Neuronal stem cell (in vitro differentiated cells): Measurements from ENCODE around the gene NBAS.

ENCODE experiments used
- DNase-seq: peaks from one replicate; pipeline ENCODE4 v3.0.0-alpha.2; 2013; ENCODE audit warnings: low spot score
- H2AFZ ChIP-seq: one replicate; pipeline ENCODE4 v1.6.1; 2013; ENCODE audit warnings: mild to moderate bottlenecking, low read length, inconsistent platforms
- H2AK5ac ChIP-seq: 2 replicates; pipeline ENCODE4 v1.6.1; 2013; ENCODE audit warnings: low read depth, mild to moderate bottlenecking, inconsistent platforms, low read length, moderate library complexity, mixed read lengths
- H2BK120ac ChIP-seq: 2 replicates; pipeline ENCODE4 v1.6.1; 2013; ENCODE audit warnings: low read depth, mild to moderate bottlenecking, inconsistent platforms, low read length, moderate library complexity, mixed read lengths
- H2BK12ac ChIP-seq: one replicate; pipeline ENCODE4 v1.6.1; 2013; ENCODE audit warnings: low read length, inconsistent platforms
- H2BK15ac ChIP-seq: 2 replicates; pipeline ENCODE4 v1.6.1; 2013; ENCODE audit warnings: mild to moderate bottlenecking, low read length, inconsistent platforms, mixed read lengths
- H2BK5ac ChIP-seq: one replicate; pipeline ENCODE4 v1.6.1; 2013; ENCODE audit warnings: inconsistent platforms, mild to moderate bottlenecking, low read length, moderate library complexity
- H3K14ac ChIP-seq: one replicate; pipeline ENCODE4 v1.6.1; 2013; ENCODE audit warnings: low read length, inconsistent platforms
- H3K18ac ChIP-seq: 2 replicates; pipeline ENCODE4 v1.6.1; 2013; ENCODE audit warnings: low read length, inconsistent platforms
- H3K23ac ChIP-seq: 2 replicates; pipeline ENCODE4 v1.6.1; 2013; ENCODE audit warnings: low read depth, mild to moderate bottlenecking, mixed read lengths, low read length, inconsistent platforms; ENCODE audit not compliant: poor library complexity
- H3K27ac ChIP-seq: replicated peaks from 3 replicates; pipeline ENCODE4 v1.5.1; 2013; ENCODE audit warnings: low read length, inconsistent platforms
- H3K27me3 ChIP-seq, 3 experiments: 2 replicates each; pipeline ENCODE4 v1.6.1; 2013; ENCODE audit warnings: low read length in 3 of 3, mild to moderate bottlenecking in 2 of 3, inconsistent platforms in 1 of 3, low read depth in 1 of 3, mixed read lengths in 1 of 3, moderate library complexity in 1 of 3; ENCODE audit not compliant: control insufficient read depth in 3 of 3, insufficient read depth in 3 of 3
- H3K36me3 ChIP-seq, 2 donors: replicated peaks in 1 of 2; 2 replicates each; pipeline ENCODE4 v1.6.1; 2013; ENCODE audit warnings: low read length in 2 of 2; ENCODE audit not compliant: control insufficient read depth in 2 of 2, insufficient read depth in 2 of 2
- H3K4ac ChIP-seq: 2 replicates; pipeline ENCODE4 v1.6.1; 2013; ENCODE audit warnings: inconsistent platforms, mild to moderate bottlenecking, low read length, moderate library complexity
- H3K4me1 ChIP-seq, 2 donors: 1 replicate in 1 of 2; 2 replicates in 1 of 2; pipeline ENCODE4 v1.6.1; 2013; ENCODE audit warnings: low read length in 2 of 2, low read depth in 1 of 2; ENCODE audit not compliant: control insufficient read depth in 2 of 2, insufficient read depth in 1 of 2
- H3K4me2 ChIP-seq: one replicate; pipeline ENCODE4 v1.6.1; 2013; ENCODE audit warnings: mild to moderate bottlenecking, low read length, inconsistent platforms; ENCODE audit not compliant: insufficient read depth, poor library complexity, severe bottlenecking
- H3K4me3 ChIP-seq, 2 donors: 2 replicates each; pipeline ENCODE4 v1.5.1; 2013; ENCODE audit warnings: low read length in 2 of 2, mild to moderate bottlenecking in 2 of 2, inconsistent platforms in 1 of 2, moderate library complexity in 1 of 2
- H3K79me1 ChIP-seq: one replicate; pipeline ENCODE4 v1.6.1; 2013; ENCODE audit warnings: low read depth, mild to moderate bottlenecking, inconsistent platforms, low read length, moderate library complexity
- H3K9ac ChIP-seq: one replicate; pipeline ENCODE4 v1.6.1; 2013; ENCODE audit warnings: mild to moderate bottlenecking, low read depth, low read length, inconsistent platforms; ENCODE audit not compliant: poor library complexity
- H3K9me3 ChIP-seq, 2 donors: replicated peaks in 1 of 2; 2 replicates each; pipeline versions ENCODE3 to v1.6.1; 2013; ENCODE audit warnings: low read length in 2 of 2, mild to moderate bottlenecking in 2 of 2, inconsistent platforms in 1 of 2, low read depth in 1 of 2, mixed read lengths in 1 of 2, moderate library complexity in 1 of 2; ENCODE audit not compliant: control insufficient read depth in 2 of 2, insufficient read depth in 1 of 2
- H4K8ac ChIP-seq: one replicate; pipeline ENCODE4 v1.6.1; 2013; ENCODE audit warnings: low read depth, mild to moderate bottlenecking, inconsistent platforms, low read length, moderate library complexity
- H4K91ac ChIP-seq: one replicate; pipeline ENCODE4 v1.6.1; 2013; ENCODE audit warnings: low read length, low read depth, mild to moderate bottlenecking, inconsistent platforms; ENCODE audit not compliant: poor library complexity
- WGBS, 2 donors: extraction: QIAGEN DNeasy Blood & Tissue Kit; methylation state at CpG; one replicate each; pipeline ENCODE4 v1.1.7; 2013; ENCODE audit warnings: missing lambda C conversion rate in 2 of 2, mixed read lengths in 1 of 2; ENCODE audit not compliant: insufficient read length in 2 of 2, insufficient replicate concordance in 1 of 2; ENCODE audit errors: extremely low coverage in 2 of 2; 5-methylcytosine and 5-hydroxymethylcytosine counted together

Gene NBAS

GRCh38 chr2:15533860-15534480, 27.2 kb downstream of the NBAS start:
- Histone ChIP-seq H3K79me1 (no peaks in the 10 kb centered on the region), H3K4me1 (no peaks in the 10 kb centered on the region), H2AFZ (no peak overlapping the region), H2AK5ac (no peak overlapping the region), H4K8ac (no peak overlapping the region), H2BK120ac (no peak overlapping the region), H2BK12ac (no peak overlapping the region), H3K18ac (no peak overlapping the region), H2BK5ac (no peak overlapping the region), H3K27me3 (no peaks in the 10 kb centered on the region), H3K27ac (no peak overlapping the region), H4K91ac (no peak overlapping the region), H3K9ac (no peak overlapping the region), H3K14ac (no peak overlapping the region), H3K9me3 (peaks cover 0 to 2% of the 10 kb centered on the region in 2 donors), H3K23ac (no peak overlapping the region), H3K4me3 (no peak overlapping the region), H3K36me3 (peaks cover 5 to 67% of the 10 kb centered on the region in 2 donors), H3K4me2 (no peak overlapping the region), H3K4ac (no peak overlapping the region), H2BK15ac (no peak overlapping the region)
- WGBS, 2 donors: no CpG with 5 or more reads among the region's 5 CpGs
- no peak for DNase-seq

GRCh38 chr2:15532996-15533395, 28.1 kb downstream of the NBAS start:
- no CpG with 5 or more reads among the region's 5 CpGs for WGBS, 2 donors
- Histone ChIP-seq H3K27ac (no peak overlapping the region), H4K8ac (no peak overlapping the region), H2BK12ac (no peak overlapping the region), H3K4me2 (no peak overlapping the region), H3K4me3 (no peak overlapping the region), H3K18ac (no peak overlapping the region), H2AK5ac (no peak overlapping the region), H3K36me3 (peaks cover 6 to 60% of the 10 kb centered on the region in 2 donors), H3K14ac (no peak overlapping the region), H2BK120ac (no peak overlapping the region), H3K9ac (no peak overlapping the region), H3K4me1 (no peaks in the 10 kb centered on the region), H2BK5ac (no peak overlapping the region), H2BK15ac (no peak overlapping the region), H3K4ac (no peak overlapping the region), H3K9me3 (peaks cover 0 to 2% of the 10 kb centered on the region in 2 donors), H3K79me1 (no peaks in the 10 kb centered on the region), H3K23ac (no peak overlapping the region), H4K91ac (no peak overlapping the region), H2AFZ (no peak overlapping the region), H3K27me3 (no peaks in the 10 kb centered on the region)
- DNase-seq: no peak

- no peak overlapping the region for H3K27ac ChIP-seq
- no peak overlapping the region for H3K18ac ChIP-seq
- no peak overlapping the region for H2BK5ac ChIP-seq
- H2BK120ac ChIP-seq: no peak overlapping the region
- no peak overlapping the region for H3K4ac ChIP-seq
- H3K27me3 ChIP-seq: no peaks in the 10 kb centered on the region
- H3K36me3 ChIP-seq: peaks cover 7 to 62% of the 10 kb centered on the region in 2 donors
- H3K4me2 ChIP-seq: no peak overlapping the region
- H3K9ac ChIP-seq: no peak overlapping the region
- no peak overlapping the region for H4K8ac ChIP-seq
- no peak for DNase-seq
- H4K91ac ChIP-seq: no peak overlapping the region
- H2BK12ac ChIP-seq: no peak overlapping the region
- no peak overlapping the region for H3K23ac ChIP-seq
- H2BK15ac ChIP-seq: no peak overlapping the region
- H2AK5ac ChIP-seq: no peak overlapping the region
- WGBS, 2 donors: no CpG with 5 or more reads among the region's 7 CpGs
- no peak overlapping the region for H3K14ac ChIP-seq
- no peak overlapping the region for H2AFZ ChIP-seq
- no peak overlapping the region for H3K4me3 ChIP-seq
- H3K9me3 ChIP-seq: no peaks in the 10 kb centered on the region
- H3K79me1 ChIP-seq: no peaks in the 10 kb centered on the region
- no peaks in the 10 kb centered on the region for H3K4me1 ChIP-seq
These were observed 29.9 kb downstream of the NBAS start for GRCh38 chr2:15531095-15531854.

- DNase-seq: no peak
- no peak overlapping the region for H3K4me3 ChIP-seq
- no peak overlapping the region for H3K4ac ChIP-seq
- no peak overlapping the region for H4K91ac ChIP-seq
- H2BK120ac ChIP-seq: no peak overlapping the region
- H3K18ac ChIP-seq: no peak overlapping the region
- H3K14ac ChIP-seq: no peak overlapping the region
- H2BK5ac ChIP-seq: no peak overlapping the region
- H3K79me1 ChIP-seq: no peaks in the 10 kb centered on the region
- no peaks in the 10 kb centered on the region for H3K27me3 ChIP-seq
- H3K4me2 ChIP-seq: no peak overlapping the region
- no peak overlapping the region for H2AFZ ChIP-seq
- H2BK12ac ChIP-seq: no peak overlapping the region
- no peak overlapping the region for H3K9ac ChIP-seq
- no peak overlapping the region for H2AK5ac ChIP-seq
- H3K27ac ChIP-seq: no peak overlapping the region
- peaks cover 9 to 63% of the 10 kb centered on the region in 2 donors for H3K36me3 ChIP-seq
- WGBS, 2 donors: no CpG with 5 or more reads among the region's 6 CpGs
- H2BK15ac ChIP-seq: no peak overlapping the region
- H3K9me3 ChIP-seq: no peaks in the 10 kb centered on the region
- no peak overlapping the region for H4K8ac ChIP-seq
- H3K4me1 ChIP-seq: no peaks in the 10 kb centered on the region
- H3K23ac ChIP-seq: no peak overlapping the region
These were observed 33.9 kb downstream of the NBAS start for GRCh38 chr2:15527074-15527739.
